Psoas muscle (tissue), 8 donors: ENCODE measurements around the gene C1orf74. TPM values are rescaled to one million over a fixed set of nuclear protein-coding genes. Genes with fewer than 3 reads are reported as not detected.
"Not testable (repeated sequence)": the region's sequence is repeated elsewhere in the genome, so short reads cannot be mapped to it uniquely, and the experiment has no call there.

Experiments used
- ATAC-seq, 4 donors: fragments of 200-7000 bp; cut with Tn5 transposase; one replicate each; pipeline ENCODE4 v1.9.1; 2020; ENCODE audit warnings: moderate library complexity in 3 of 4, mild to moderate bottlenecking in 2 of 4
- DNase-seq, 2 donors: peaks; one replicate each; pipeline ENCODE4 v3.0.0-alpha.2; 2020
- H3K27ac ChIP-seq: fragments of 200-600 bp; one replicate; pipeline ENCODE4 v1.8.0; 2022
- H3K27me3 ChIP-seq, 3 donors: fragments of 200-600 bp in 1 of 3; one replicate each; pipeline versions ENCODE4 v1.6.1 to v1.8.0; 2013 to 2022; ENCODE audit warnings: low read length in 2 of 3, mild to moderate bottlenecking in 2 of 3, moderate library complexity in 1 of 3; ENCODE audit not compliant: insufficient read depth in 3 of 3
- H3K36me3 ChIP-seq, 2 donors: fragments of 200-600 bp in 1 of 2; one replicate each; pipeline versions ENCODE4 v1.6.1 to v1.8.0; 2013 to 2022; ENCODE audit warnings: low read depth in 1 of 2, mild to moderate bottlenecking in 1 of 2, moderate library complexity in 1 of 2; ENCODE audit not compliant: insufficient read depth in 1 of 2
- H3K4me1 ChIP-seq: fragments of 200-600 bp; one replicate; pipeline ENCODE4 v1.8.0; 2022
- H3K4me3 ChIP-seq: fragments of 200-600 bp; one replicate; pipeline ENCODE4 v1.8.0; 2022; ENCODE audit warnings: mild to moderate bottlenecking
- H3K9me3 ChIP-seq: fragments of 200-600 bp; one replicate; pipeline ENCODE4 v1.8.0; 2022
- WGBS, 3 donors: extraction: QIAGEN DNeasy Blood & Tissue Kit; methylation state at CpG; one replicate each; pipeline versions ENCODE4 v1.1.6 to v1.1.7; 2013; 5-methylcytosine and 5-hydroxymethylcytosine counted together
- intact Hi-C, 2 donors: fragments of 100-400 bp; cut with DNase I; formaldehyde crosslinking; loops; one replicate each; pipeline versions ENCODE4 v1.11.0 to v1.14.2; 2022
- polyA plus RNA-seq, 3 donors: library from polyadenylated mRNA; stranded (reverse); fragments of 200-250 nt; gene quantifications; one replicate each; pipeline ENCODE4 v1.2.3, GENCODE V29; 2013
- total RNA-seq, 4 donors: library from RNA; stranded (reverse); fragmentation: NEBNext Ultra II Directional in 2 of 4; extraction: Animal tissue kit (Norgen Biotek cat#: 25700) in 2 of 4; gene quantifications; one replicate each; pipeline versions ENCODE4 v1.2.1 to v1.2.4, GENCODE V29; 2021 to 2023
- TF ChIP-seq, protein P1 (sequence below): fragments of 200-600 bp; IDR thresholded peaks from one replicate; pipeline ENCODE4 v1.8.0; 2022; ENCODE audit warnings: antibody characterized with exemption
- donor health status: healthy with polysubstance abuse.
- donor health status: DM: no; HTN: no; CAD: no; lungs with moderate emphysema.
- donor health status: Bipolar disorder and iron deficiency.
- donor health status: healthy.
- donor health status: DM: yes; HTN: yes; CAD: no.
- donor health status: DM: no; HTN: no; CAD: no.
- donor health status: DM: no; HTN: no; CAD: no.
- donor health status: DM: yes; HTN: yes; CAD: no.

C1orf74 gene
- total and polyA plus RNA-seq, 7 donors: 0.45 to 1.8 (median 1.2) TPM

- Histone ChIP-seq H3K27me3 (peaks cover 0 to 19% (median 10%) of the 10 kb centered on the region in 3 donors), H3K4me1 (no peaks in the 10 kb centered on the region), H3K27ac (no peak overlapping the region), H3K9me3 (no peaks in the 10 kb centered on the region), H3K4me3 (no peak overlapping the region), H3K36me3 (no peaks in the 10 kb centered on the region)
- TF ChIP-seq, protein P1, sequence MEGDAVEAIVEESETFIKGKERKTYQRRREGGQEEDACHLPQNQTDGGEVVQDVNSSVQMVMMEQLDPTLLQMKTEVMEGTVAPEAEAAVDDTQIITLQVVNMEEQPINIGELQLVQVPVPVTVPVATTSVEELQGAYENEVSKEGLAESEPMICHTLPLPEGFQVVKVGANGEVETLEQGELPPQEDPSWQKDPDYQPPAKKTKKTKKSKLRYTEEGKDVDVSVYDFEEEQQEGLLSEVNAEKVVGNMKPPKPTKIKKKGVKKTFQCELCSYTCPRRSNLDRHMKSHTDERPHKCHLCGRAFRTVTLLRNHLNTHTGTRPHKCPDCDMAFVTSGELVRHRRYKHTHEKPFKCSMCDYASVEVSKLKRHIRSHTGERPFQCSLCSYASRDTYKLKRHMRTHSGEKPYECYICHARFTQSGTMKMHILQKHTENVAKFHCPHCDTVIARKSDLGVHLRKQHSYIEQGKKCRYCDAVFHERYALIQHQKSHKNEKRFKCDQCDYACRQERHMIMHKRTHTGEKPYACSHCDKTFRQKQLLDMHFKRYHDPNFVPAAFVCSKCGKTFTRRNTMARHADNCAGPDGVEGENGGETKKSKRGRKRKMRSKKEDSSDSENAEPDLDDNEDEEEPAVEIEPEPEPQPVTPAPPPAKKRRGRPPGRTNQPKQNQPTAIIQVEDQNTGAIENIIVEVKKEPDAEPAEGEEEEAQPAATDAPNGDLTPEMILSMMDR: no peak
- DNase-seq: peak in 1 of 2 donors; percentile 58
- no peak for ATAC-seq
- 35 to 42% (median 36%) methylated on average over 5 of the region's 5 CpGs for WGBS, 3 donors
- intact Hi-C loops: no loop called here
These were observed 16.9 kb upstream of the C1orf74 start for GRCh38 chr1:209800984-209801834.

DNA sequence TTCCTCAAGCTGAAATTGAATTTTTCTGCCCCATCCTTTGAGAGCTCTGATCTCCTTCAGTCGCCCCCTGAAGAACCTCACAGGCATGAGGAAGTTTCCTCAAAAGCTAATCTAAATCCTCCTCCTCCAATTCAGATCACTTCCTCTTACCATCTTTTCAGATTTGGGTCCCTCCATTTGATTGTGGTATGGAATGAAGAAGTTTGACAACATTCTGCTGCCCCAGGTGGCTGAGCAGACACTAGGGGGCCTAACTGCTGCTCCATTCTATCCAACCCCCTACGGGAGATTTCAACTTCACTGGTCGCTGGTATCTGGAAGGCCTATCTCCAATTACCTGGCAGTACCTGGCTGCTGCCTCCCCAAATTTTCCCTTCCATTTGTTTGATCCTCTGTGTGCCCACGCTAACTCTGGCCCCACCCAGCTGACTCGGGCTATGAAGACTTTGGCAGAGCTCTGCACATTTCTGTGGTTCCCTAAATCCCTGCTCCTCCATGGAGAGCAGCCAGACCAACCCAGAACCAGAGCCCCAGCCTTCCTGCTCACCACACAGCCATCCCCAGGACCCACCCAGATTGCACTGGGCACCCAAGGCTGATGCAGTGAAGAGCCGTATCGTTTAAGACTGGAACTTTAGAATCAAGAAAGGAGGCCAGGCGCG, 13.8 kb upstream of the C1orf74 start:
- no peak overlapping the region for H3K27ac ChIP-seq
- no peak for DNase-seq
- WGBS, 3 donors: 74 to 76% (median 76%) methylated on average over 9 of the region's 9 CpGs
- no peak for ATAC-seq
- intact Hi-C loops: no loop called here
- H3K9me3 ChIP-seq: no peaks in the 10 kb centered on the region
- peaks cover 0 to 24% (median 3%) of the 10 kb centered on the region in 3 donors for H3K27me3 ChIP-seq
- H3K4me1 ChIP-seq: no peaks in the 10 kb centered on the region
- TF ChIP-seq, protein P1: no peak
- no peaks in the 10 kb centered on the region for H3K36me3 ChIP-seq
- H3K4me3 ChIP-seq: no peak overlapping the region

- DNase-seq, H3K9me3 ChIP-seq, H3K4me1 ChIP-seq, H3K4me3 ChIP-seq, H3K36me3 ChIP-seq, intact Hi-C loops, ATAC-seq, H3K27ac ChIP-seq: not testable (repeated sequence)
- 85 to 88% (median 87%) methylated on average over 3 of the region's 3 CpGs for WGBS, 3 donors
- peaks cover 0 to 54% (median 3%) of the 10 kb centered on the region in 3 donors for H3K27me3 ChIP-seq
These were observed 9.4 kb upstream of the C1orf74 start for GRCh38 chr1:209793711-209794110.

DNA sequence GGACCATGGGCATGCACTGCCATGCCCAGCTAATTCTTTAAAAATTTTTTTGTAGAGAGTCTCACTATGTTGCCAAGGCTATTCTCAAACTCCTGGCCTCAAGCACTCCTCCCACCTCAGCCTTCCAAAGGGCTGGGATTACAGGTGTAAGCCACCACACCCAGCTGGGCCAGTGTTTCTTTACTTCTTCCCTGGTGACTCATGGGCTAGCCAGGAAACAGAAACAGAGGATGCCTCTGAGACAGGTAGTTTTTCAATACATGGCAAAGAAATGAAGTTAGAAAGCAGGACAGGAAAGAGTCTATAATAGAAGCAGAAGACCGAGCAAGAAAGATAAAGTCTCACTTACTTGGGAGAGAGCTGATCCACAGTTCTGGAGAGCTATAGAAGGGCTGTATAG, 7.6 kb upstream of the C1orf74 start:
- WGBS, 3 donors: 0 to 58% (median 42%) methylated on average over 1 of the region's 1 CpG
- intact Hi-C loops: no loop called here
- no peak for DNase-seq
- no peaks in the 10 kb centered on the region for H3K4me1 ChIP-seq
- no peak for ATAC-seq
- TF ChIP-seq, protein P1: no peak
- H3K27me3 ChIP-seq: peaks cover 0 to 61% (median 3%) of the 10 kb centered on the region in 3 donors
- no peak overlapping the region for H3K27ac ChIP-seq
- H3K36me3 ChIP-seq: no peaks in the 10 kb centered on the region
- no peaks in the 10 kb centered on the region for H3K9me3 ChIP-seq
- H3K4me3 ChIP-seq: no peak overlapping the region
